GM12872 (cell line): Measurements from ENCODE around the gene ARV1.

Experiments
- TF ChIP-seq, protein P1 (sequence below): IDR thresholded peaks from 3 replicates; pipeline ENCODE4 v1.5.1; 2011; ENCODE audit warnings: low read depth, mild to moderate bottlenecking, low read length, moderate library complexity; ENCODE audit not compliant: insufficient read depth

ARV1 gene

DNA sequence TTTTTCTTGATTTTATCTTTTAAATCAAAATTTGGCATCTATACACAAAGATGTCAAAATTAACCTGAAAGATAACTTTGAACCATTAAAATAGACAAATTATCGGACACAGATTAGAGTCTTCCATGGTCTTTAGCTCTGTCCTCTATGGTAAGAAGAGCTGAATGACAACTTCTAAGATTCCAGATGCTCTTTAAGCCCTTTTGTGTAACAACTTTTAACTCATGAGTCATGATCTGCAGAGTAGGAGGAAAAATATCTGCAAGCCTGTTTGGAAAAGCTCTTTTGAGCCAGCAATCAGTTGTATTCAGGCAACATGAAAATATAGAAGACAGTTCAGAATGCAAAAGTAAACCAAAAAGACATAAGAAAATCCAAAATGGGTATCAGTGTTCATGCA is 38.0 kb upstream of the ARV1 start:
- TF ChIP-seq, protein P1, sequence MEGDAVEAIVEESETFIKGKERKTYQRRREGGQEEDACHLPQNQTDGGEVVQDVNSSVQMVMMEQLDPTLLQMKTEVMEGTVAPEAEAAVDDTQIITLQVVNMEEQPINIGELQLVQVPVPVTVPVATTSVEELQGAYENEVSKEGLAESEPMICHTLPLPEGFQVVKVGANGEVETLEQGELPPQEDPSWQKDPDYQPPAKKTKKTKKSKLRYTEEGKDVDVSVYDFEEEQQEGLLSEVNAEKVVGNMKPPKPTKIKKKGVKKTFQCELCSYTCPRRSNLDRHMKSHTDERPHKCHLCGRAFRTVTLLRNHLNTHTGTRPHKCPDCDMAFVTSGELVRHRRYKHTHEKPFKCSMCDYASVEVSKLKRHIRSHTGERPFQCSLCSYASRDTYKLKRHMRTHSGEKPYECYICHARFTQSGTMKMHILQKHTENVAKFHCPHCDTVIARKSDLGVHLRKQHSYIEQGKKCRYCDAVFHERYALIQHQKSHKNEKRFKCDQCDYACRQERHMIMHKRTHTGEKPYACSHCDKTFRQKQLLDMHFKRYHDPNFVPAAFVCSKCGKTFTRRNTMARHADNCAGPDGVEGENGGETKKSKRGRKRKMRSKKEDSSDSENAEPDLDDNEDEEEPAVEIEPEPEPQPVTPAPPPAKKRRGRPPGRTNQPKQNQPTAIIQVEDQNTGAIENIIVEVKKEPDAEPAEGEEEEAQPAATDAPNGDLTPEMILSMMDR = no peak

DNA sequence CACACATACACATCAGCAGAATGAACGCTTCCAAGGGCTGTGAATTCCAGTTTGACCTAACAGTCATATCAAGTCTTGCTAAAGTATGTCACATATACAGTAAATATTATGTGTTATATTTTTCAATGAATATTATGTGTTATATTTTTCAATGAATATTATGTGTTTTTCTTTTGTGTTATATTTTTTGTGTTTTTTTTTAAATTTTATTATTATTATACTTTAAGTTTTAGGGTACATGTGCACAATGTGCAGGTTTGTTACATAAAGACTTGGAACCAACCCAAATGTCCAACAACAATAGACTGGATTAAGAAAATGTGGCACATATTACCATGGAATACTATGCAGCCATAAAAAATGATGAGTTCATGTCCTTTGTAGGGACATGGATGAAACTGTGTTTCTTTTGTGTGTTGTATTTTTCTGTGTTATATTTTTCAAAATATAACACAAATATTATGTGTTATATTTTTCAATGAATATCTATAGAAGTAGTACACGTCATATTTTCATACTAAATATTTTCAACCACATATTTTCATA is 35.8 kb upstream of the ARV1 start:
- TF ChIP-seq, protein P1 = no peak

DNA sequence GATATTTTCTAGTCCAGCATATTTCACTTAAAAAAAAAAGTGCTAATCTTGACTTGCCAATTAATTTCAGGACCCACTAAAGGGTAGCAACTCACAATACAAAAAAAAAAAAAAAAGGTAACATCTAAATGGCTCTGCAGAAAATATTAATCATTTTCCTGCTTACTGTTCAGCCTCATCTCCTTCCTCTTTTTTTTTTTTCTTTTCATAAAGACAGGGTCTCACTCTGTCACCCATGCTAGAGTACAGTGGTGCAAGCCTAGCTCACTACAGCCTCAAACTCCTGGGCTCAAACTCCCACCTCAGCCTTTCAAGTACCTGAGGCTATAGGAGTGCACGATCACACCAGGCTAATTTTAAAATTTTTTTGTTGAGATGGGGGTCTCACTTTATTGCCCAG is 30.6 kb upstream of the ARV1 start:
- TF ChIP-seq, protein P1 = no peak

DNA sequence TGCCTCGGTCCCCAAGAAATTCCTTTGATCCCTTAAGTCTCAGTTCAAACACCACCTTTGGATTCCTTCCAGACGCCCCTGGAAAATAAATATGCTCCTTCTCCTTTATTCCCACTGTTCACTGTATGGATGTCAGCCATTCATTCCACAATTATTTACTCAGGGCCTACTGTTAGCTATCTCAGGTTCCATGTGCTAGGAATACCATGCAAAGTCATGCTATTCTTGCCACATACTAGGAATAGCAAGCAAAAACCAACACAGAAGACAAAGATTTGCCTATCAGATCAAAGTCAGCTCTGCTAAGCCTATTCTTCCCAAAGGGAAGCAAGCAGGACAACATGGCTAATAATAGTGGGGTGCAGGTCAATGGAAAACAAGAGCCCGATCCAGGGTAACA is 30.0 kb upstream of the ARV1 start:
- TF ChIP-seq, protein P1 = no peak

DNA sequence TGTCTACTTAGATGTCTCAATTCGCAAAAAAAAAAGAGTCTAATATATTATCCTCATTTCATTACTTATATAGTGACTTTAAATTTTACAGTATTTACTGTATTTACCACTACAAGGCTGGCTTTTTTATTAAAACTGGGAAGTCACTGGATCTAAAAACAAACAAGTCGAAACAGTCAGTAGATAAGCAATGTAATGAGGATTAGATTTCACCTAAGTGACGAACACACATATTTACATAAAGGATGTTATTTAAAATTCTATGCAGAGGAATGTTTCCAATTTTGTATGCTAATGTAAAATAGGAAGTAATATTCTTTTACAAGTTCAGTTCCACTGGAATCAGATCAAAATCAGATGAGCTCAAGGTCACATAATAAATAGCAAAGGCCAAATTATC is 28.5 kb upstream of the ARV1 start:
- TF ChIP-seq, protein P1 = no peak

DNA sequence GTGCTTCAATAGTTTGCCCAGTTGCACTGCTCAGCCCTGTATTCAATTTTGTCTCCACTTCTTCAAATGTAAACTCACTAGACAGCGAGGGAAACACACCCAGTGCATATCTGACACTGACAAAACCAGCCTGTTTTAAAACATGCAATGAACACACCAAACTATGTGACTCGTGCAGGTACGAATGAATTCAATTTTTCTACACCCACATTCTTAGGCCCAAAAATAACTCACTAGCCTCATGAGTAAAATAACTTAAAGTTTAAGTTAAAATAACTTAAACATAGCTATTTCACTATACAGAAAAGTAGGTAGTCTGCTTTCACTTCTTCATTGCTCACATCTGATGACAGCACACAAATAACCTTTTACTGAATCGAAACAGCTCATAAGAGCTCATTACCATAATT is 21.3 kb upstream of the ARV1 start:
- TF ChIP-seq, protein P1 = no peak

DNA sequence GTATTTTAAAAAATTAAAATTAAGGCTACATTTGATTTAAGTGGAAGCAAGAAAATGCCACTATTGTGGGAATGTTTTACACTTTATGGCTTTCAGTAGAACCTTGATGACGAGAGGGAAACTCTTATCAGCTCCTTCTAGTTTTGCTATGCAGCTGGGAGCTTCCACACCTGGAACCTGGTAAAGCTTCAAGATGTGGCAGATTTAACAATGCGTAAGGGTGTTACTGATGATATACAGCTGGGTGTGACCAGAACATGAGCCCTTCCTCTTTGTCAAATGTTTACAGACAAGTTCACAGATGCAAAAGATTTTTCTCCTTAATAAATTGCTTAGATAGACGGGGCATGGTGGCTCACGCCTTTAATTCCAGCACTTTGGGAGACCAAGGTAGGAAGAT is 20.5 kb upstream of the ARV1 start:
- TF ChIP-seq, protein P1 = no peak
